Nephron (organoid): ENCODE measurements around the gene STX1A.
A peak's percentile ranks its signal among the peaks of the same experiment; 100 is the strongest.

Experiments
- H3K27ac Mint-ChIP-seq, 3 experiments: 2 replicates each; pipeline ENCODE4 v1.8.0; 2020; ENCODE audit warnings: mixed read lengths in 3 of 3, mild to moderate bottlenecking in 2 of 3, moderate library complexity in 1 of 3
- H3K27me3 Mint-ChIP-seq: 2 replicates; pipeline ENCODE4 v1.8.0; 2021; ENCODE audit warnings: low read depth, mild to moderate bottlenecking, moderate library complexity, mixed read lengths
- H3K36me3 Mint-ChIP-seq: 2 replicates; pipeline ENCODE4 v1.8.0; 2020; ENCODE audit warnings: low read depth, mixed read lengths
- H3K4me1 Mint-ChIP-seq: 2 replicates; pipeline ENCODE4 v1.8.0; 2020; ENCODE audit warnings: mixed read lengths
- H3K4me3 Mint-ChIP-seq, 3 experiments: 2 replicates each; pipeline ENCODE4 v1.8.0; 2020; ENCODE audit warnings: mild to moderate bottlenecking in 3 of 3, mixed read lengths in 3 of 3, moderate library complexity in 2 of 3
- H3K9me3 Mint-ChIP-seq: 2 replicates; pipeline ENCODE4 v1.8.0; 2020; ENCODE audit warnings: mixed read lengths
- TF ChIP-seq, protein P1 (sequence below), 3 experiments: fragments of 200-600 bp; sonication (generic); IDR thresholded peaks; one replicate each; pipeline ENCODE4 v1.5.0; 2021; ENCODE audit warnings: antibody characterized with exemption in 3 of 3; ENCODE audit not compliant: unreplicated experiment in 3 of 3

STX1A gene

GRCh38 chr7:73669858-73670385 lies 49.5 kb downstream of the STX1A start:
- peak overlapping the region; percentile 76 to 94 (median 78) for H3K4me3 Mint-ChIP-seq
- H3K27me3 Mint-ChIP-seq = peaks cover 3% of the 10 kb centered on the region
- H3K9me3 Mint-ChIP-seq = no peaks in the 10 kb centered on the region
- H3K27ac Mint-ChIP-seq = peak overlapping the region in 1 of 3 experiments; percentile 64
- peaks cover 7% of the 10 kb centered on the region for H3K36me3 Mint-ChIP-seq
- TF ChIP-seq, protein P1, sequence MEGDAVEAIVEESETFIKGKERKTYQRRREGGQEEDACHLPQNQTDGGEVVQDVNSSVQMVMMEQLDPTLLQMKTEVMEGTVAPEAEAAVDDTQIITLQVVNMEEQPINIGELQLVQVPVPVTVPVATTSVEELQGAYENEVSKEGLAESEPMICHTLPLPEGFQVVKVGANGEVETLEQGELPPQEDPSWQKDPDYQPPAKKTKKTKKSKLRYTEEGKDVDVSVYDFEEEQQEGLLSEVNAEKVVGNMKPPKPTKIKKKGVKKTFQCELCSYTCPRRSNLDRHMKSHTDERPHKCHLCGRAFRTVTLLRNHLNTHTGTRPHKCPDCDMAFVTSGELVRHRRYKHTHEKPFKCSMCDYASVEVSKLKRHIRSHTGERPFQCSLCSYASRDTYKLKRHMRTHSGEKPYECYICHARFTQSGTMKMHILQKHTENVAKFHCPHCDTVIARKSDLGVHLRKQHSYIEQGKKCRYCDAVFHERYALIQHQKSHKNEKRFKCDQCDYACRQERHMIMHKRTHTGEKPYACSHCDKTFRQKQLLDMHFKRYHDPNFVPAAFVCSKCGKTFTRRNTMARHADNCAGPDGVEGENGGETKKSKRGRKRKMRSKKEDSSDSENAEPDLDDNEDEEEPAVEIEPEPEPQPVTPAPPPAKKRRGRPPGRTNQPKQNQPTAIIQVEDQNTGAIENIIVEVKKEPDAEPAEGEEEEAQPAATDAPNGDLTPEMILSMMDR (IDR thresholded peaks at IDR 0.05; ENCODE audit: unreplicated experiment in 3 of 3) = no peak
- peaks cover 11% of the 10 kb centered on the region for H3K4me1 Mint-ChIP-seq

GRCh38 chr7:73669288-73669701 lies 50.2 kb downstream of the STX1A start:
- Mint-ChIP-seq H3K27me3 (peaks cover 4% of the 10 kb centered on the region), H3K4me1 (peaks cover 11% of the 10 kb centered on the region), H3K4me3 (peak overlapping the region; percentile 94 to 95 (median 94)), H3K36me3 (peaks cover 7% of the 10 kb centered on the region), H3K9me3 (no peaks in the 10 kb centered on the region), H3K27ac (peak overlapping the region in 2 of 3 experiments; percentile 91 to 97)
- TF ChIP-seq, protein P1 (IDR thresholded peaks at IDR 0.05; ENCODE audit: unreplicated experiment in 3 of 3) = no peak

GRCh38 chr7:73668886-73669230 lies 50.6 kb downstream of the STX1A start:
- Mint-ChIP-seq H3K9me3 (no peaks in the 10 kb centered on the region), H3K27me3 (peaks cover 7% of the 10 kb centered on the region), H3K4me3 (peak overlapping the region; percentile 94 to 95 (median 94)), H3K4me1 (peaks cover 11% of the 10 kb centered on the region), H3K27ac (peak overlapping the region; percentile 91 to 97 (median 96)), H3K36me3 (peaks cover 7% of the 10 kb centered on the region)
- TF ChIP-seq, protein P1 (IDR thresholded peaks at IDR 0.05; ENCODE audit: unreplicated experiment in 3 of 3) = no peak

DNA sequence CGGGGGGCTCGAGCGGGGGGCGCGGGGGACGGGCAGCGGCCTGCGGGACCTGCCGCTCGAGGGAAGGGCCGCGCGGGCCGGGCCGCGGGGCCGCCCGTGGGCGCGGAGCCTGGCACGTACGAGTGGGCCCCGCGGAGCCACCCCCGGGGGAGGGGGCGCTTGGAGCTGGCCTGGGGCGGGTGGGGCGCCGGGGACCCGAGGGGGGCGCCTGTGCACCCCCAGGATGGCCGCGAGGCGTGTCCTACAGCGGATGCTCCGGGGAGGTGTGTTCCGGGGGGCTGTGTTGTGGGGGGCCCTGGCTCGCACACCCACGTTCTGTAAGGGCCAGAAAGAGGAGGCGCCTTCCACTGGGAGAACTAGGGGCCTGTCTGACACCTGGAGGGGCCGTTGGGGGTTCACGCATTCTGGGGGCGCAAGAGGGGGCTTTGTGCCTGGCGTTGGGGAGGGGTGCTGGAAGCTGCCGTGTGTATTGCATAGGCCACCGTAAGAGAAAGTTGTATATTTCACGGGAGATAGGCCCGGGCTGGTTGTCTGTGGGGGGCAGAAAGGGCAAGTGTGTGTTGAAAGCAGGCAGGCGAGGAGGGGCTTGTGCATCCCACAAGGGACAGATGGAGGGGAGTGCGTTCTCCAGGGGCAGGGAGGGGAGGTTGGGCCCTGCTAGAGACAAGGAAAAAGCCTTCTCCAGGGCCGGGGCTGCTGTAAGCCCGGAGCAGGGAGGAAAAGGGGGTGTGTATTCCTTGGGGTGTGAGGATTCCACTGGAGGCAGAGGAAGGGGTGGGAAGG lies 51.2 kb downstream of the STX1A start:
- TF ChIP-seq, protein P1 (IDR thresholded peaks at IDR 0.05; ENCODE audit: unreplicated experiment in 3 of 3) = no peak
- Mint-ChIP-seq H3K4me3 (peak overlapping the region; percentile 94 to 95 (median 94)), H3K4me1 (peaks cover 11% of the 10 kb centered on the region), H3K27me3 (peaks cover 13% of the 10 kb centered on the region), H3K27ac (peak overlapping the region; percentile 91 to 97 (median 96)), H3K36me3 (peaks cover 7% of the 10 kb centered on the region), H3K9me3 (peaks cover 2% of the 10 kb centered on the region)

DNA sequence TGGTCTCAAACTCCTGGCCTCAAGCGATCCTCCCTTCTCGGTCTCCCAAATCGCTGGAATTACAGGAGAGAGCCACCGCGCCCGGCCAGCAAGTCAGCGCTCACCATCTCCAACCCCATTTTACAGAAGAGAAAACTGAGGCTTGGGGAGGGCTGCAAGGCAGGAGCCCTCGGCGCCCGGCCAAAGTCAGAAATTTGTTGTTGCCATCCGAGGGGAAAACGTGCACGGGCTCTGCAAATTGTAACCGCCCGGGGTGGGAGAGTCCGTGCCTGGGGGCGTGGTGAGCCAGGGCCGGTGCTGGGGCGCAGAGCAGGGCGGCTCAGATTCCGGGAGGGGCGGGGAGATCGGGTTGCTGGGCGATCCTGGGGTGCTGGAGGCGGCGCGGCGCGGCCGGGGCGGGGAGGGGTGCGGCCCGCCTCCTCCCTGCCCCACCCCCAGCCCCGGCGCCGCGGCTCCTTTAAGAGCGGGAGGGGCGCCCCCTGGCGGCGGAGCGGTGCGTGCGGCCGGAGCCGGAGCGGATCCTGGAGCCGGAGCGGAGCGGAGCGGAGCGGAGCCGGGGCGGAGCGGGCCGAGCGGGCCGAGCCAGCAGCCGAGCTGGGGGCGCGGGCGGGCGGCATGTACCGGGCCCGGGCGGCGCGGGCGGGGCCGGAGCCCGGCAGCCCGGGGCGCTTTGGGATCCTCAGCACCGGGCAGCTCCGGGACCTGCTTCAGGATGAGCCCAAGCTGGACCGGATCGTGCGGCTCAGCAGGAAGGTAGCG lies 51.9 kb downstream of the STX1A start, which contains the start of gene VPS37D:
TSS of gene VPS37D (plus strand) at position 488 of the 759 bp plus-strand sequence. CDS start at position 616, 128 bp downstream.
- peaks cover 11% of the 10 kb centered on the region for H3K4me1 Mint-ChIP-seq
- TF ChIP-seq, protein P1 (IDR thresholded peaks at IDR 0.05; ENCODE audit: unreplicated experiment in 3 of 3) = peak; percentile 72 to 83 (median 78)
- peak within 1 kb of the TSS; percentile 91 to 97 (median 96) for H3K27ac Mint-ChIP-seq
- peaks cover 7% of the 10 kb centered on the region for H3K36me3 Mint-ChIP-seq
- H3K9me3 Mint-ChIP-seq = peaks cover 8% of the 10 kb centered on the region
- H3K27me3 Mint-ChIP-seq = peaks cover 16% of the 10 kb centered on the region
- H3K4me3 Mint-ChIP-seq = peak within 1 kb of the TSS; percentile 94 to 95 (median 94)
